HG03064 (cell line): ENCODE measurements around the gene CASS4.

Experiments used
- ATAC-seq: cut with Tn5 transposase; IDR thresholded peaks from one replicate; pipeline ENCODE4 v1.9.1; 2021; ENCODE audit warnings: low read depth; ENCODE audit not compliant: unreplicated experiment

The CASS4 gene

DNA sequence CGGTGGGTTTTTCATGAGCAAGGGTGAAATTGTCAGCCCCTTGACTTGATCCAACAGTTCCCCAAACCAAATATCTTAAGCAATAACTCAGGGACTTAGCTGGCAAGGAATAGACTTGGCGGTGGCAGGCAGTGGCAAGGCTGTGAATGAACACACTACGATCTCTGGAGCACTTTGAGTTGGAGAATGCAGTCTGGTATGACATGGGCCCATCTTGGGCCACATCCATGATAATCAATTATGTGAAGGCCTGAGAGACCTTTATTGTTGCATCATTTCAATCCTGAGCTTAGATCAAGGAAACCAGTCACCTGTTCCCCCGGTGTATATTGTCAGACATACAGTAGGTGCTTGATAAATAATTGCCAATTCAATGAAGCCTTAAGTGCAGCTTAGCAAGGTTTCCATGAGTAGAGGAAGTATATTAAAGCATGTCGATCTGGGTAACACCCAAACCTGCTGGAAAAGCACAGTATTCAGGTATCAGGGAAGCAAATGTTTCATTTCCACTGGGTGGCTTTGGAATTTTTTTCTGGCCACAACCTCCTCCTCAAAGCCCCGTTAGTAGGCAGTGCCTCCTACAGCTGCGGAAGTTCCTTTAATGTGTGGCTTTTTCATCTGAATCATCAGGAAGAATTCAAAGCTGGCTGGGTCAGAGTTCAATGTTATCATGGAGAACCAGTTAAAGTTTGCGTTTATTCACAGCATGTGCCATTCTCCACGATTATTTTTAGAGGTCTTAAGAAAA, 10.2 kb downstream of the CASS4 start:
- ATAC-seq, result no peak

DNA sequence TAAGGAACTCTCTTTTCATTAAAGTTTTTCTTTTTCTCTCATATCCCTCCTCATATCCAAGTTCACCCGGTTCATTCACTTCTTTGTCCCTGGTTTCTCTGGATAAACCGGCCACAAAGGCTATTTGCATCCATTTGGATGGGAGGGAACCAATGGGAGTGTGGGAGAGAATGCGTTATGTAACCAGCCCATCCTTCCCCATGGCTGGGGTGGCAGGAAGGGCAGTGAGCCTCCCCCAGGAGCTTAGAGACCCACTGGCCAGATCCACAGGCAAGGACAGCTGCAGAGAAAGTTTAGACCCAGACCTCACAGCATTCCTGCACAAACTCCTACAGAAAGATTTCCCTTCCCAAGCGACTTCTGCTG, 10.7 kb downstream of the CASS4 start:
- no peak for ATAC-seq

DNA sequence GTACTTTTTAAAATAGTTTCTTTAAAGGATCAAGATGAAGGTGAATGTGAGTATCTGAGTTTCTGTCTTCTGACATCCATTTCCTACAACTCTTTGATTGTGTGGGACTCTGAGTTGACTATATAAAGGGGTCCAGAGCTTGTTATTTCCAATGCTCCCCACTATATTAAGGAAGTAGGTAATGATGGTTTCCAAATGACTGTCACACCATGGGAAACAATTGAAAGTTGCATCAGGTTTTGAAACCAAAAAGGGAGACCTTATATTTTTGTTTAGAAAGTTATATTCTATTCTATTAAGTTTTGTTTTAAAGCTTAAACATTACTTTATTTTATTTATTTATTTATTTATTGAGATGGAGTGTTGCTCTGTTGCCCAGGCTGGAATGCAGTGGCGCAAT, 11.2 kb downstream of the CASS4 start:
- no peak for ATAC-seq

DNA sequence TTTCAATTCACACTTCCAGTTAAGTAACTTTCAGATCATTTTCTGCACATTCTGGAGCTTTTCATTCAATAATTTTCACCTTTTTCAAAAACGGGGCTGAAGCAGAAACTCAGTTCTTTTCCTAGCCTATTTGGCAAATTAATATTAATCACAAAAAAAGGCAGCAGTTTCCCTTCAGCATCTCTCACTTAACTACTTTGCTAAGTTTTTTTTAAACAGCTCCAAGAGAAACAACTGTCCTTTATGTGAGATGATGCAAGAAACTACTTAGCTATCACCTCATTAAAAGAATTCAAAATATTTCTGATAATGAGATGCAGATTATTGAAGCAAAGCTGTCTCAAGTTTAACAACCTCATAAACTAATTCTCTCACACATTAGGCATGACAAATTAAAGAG, 11.8 kb downstream of the CASS4 start:
- no peak for ATAC-seq

DNA sequence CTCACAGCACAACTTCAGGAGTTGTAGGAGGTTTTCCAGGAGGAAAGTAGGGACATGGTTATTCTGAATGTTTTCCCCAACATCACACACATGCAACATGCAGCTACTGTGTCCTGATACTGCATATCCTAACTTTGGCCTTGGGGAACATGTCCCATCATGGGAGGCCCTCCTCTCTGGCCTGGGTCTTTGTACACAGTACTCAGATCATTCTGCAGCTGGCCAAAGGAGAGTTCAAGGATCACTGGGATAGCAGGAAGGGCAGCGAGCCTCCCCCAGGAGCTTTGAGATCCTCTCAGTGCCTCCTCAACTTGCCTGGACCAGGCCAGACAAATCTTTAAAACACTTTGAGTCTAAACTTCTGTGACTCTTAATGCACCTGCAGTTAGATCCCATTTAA, 12.9 kb downstream of the CASS4 start:
- ATAC-seq, result no peak

DNA sequence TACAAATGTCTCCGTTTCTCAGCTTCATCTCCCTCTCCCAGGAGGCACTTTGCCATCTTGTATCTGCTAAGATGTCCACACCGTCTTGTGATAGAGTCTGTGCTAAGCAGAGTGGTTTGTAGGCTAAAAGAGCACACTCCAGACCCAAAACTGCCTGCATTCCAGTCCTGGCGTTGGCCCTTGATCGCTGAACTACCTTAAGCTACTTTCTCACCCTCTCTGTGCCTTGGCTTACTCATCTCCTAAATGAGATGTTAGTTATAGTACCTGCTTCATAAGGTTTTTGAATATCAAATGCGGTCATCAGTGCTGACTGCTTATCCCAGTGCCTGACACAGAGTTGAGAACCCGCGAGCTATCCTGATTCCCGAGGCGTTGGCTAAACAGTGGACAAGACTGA, 14.0 kb downstream of the CASS4 start:
- ATAC-seq, result no peak

DNA sequence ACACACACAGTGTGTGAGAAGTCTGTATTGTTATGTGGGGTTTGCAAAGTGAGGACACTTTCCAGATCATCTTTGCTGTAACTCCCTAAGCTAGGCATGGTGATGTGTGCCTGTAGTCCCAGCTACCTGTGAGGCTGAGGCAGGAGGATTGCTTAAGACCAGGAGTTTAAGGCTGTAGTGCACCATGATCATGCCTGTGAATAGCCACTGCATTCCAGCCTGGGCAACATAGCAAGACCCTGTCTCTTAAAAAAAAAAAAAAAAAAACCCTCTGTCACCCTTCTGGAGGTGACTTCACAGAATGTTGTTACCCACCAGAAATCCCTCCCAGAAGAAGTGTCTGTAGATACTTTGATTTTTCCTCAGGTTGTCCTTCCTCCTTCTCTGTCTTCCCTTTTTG, 14.9 kb downstream of the CASS4 start:
- ATAC-seq, result no peak

DNA sequence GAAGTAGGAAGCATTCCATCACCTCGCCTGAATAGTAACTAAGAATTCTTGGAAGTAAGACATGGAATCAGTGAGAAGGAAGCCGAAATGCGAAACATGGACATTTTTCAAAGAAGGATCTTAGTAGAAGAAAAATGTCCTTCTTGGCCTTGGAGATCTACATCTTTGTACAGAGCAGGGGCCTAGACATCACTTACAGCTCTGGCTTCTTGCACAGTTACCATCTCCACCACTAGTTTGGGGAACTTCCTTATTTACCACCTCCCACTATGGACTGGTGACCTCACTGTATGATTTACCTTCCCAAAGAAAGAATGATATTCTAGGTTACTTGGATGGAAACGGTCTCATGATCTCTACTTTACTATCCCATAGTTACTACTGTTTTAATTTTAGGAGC, 15.7 kb downstream of the CASS4 start:
- ATAC-seq, result no peak

DNA sequence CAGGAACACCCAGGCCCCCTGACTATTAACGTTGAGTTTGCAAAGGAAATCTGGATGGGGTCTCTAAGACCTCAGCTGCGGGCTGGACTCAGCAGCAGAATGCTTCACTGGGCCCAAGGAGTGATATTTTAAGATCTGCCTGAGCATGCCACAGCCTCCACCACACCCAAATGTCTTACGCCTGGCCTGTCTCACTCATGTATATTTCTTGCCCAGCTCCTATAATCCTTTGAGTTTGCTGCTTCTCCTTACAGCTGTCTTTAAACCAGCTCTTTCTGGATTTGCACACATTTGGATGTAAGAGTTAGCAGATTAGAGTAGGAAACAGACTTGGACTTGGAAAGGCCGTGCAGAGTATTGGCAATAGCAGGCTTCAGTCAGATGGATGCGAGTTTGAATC, 16.4 kb downstream of the CASS4 start:
- no peak for ATAC-seq

DNA sequence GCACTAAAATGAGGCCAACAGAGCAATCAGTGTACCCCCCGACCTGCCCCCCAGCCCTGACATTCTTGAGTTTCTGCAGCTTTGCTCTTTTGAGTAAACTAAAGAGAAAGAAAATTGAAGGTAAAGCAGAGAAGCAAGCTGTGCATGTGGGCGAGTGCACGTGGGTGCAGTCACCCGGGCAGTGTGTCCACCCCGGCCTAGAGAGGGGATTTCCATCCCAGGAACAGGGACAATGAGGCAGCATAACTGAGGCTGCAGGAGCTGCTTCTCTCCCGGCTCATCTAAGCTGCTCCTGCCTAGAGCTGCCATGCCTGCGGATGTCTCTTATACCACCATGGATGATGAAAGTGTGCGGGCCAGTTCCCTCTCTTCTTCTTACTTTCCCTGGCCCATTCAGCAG, 16.8 kb downstream of the CASS4 start:
- ATAC-seq, result no peak

DNA sequence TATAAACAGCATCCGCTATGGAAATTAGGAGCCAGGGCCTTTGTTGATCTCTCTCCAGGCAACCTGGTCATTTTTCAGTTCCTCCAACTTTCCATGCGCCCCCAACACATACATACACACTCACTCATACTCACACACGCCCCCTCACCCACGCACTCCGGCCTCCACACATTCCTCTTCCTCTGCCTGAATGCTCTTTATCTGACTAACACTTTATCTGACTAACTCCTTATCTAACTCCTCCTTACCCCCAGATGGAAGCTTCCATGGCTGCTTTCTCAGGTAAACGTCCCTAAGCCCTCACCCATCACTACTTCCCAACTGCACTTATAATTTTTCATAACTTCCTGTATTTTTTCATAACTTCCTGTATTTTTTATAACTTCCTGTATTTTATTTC, 17.4 kb downstream of the CASS4 start:
- ATAC-seq, result no peak

DNA sequence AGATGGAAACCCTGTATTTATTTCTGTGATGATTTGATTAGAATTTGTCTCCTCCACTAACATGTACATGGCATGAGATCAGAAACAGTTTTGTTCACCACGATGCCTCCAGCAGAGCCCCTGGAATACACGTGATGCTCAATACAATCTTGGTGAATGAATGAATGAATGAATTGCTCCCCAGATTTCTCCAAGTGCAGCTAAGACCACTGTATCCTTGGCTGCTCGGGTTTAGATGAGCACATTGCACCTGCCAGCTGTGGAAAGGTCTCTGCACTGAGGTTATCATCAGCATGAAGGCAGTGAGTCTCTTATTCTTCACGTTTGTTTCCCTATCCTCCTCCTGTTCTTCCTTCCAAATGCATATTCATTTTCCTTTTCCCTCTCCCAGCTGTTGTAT, 17.9 kb downstream of the CASS4 start:
- no peak for ATAC-seq

DNA sequence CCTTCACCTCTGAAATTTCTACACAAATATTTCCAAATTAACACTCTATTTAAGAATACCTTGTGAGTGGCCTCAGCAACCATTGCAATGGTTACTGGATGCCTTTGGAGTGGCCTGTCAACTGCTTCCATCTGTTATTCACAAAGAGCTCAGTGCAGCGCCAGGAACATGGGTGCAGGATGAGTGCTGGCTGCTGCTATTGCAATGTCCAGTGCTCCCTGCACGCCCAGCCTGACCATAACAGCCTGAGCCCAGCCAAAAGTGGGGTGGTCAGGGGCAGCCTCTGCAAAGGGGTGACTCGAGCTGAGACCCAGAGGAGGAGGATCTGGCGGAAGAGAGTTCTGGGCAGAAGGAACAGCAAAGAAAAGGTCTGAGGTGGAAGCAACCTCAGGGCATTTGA, 18.4 kb downstream of the CASS4 start:
- ATAC-seq, result no peak

DNA sequence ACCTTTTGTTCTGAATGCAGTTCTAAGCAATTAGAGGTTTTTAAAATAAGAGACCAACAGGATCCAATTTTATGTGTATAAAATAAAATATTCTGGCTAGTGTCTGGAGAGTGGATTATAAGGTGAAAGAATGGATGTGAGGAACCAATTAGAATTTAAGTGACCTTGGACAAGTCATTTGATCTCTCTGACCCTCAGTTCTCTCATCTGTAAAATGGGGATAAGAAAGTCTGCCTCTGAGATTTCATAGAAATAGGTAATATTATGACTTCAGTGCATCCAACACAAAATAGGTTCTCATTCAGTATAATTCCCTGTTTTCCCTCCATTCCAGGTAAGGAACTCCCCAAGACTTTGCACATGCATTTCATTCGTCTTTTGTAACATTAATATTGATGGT, 18.9 kb downstream of the CASS4 start:
- ATAC-seq, result no peak

DNA sequence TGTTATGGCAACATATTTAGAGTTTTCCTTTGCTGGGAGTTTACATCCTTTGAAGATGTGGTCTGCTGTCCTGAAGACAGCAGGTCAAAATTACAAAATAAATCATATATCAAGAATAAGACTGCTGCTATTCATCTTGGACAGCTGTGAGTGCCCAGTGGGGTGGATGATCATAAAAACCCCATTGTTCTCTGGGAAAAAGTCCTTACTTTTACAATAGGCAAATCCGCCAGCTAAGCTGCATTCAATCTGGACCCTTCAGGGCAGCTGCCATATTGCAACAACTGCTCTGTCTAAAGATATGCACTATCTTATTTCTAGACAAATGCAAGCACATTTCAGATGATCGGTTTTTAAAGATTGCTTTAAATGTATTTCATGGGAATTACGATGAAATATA, 19.4 kb downstream of the CASS4 start:
- ATAC-seq, result no peak

DNA sequence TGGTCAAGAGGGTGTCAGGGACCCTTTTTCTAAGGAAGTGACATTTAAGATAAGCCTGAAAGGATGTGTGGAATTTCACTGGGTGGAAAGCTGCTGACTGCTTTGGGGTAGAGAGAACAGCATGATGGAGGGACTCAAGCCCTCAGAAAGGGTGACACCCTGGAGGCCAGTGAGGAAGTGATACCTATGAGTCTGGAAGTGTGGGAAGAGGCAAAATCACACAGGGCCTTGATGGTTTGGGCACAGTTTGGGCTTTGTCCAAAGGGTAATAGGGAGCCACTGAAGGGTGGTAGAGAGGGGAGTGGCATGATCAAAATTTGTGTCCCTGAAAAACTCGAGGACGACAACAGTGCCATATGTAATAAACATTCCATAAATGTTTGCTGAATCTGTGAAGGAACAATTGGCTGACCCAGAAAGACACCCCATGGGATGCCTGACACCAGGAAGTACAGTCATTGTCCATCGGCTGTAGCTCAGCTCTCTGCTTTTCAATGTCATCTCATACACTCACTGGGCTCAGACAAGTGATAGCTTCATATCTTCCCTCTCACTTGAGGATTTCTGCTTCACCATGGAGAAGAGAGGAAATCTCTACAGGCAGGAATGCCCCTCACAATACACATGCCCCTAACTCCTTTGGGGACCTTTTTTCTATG, 21.3 kb downstream of the CASS4 start:
- no peak for ATAC-seq

DNA sequence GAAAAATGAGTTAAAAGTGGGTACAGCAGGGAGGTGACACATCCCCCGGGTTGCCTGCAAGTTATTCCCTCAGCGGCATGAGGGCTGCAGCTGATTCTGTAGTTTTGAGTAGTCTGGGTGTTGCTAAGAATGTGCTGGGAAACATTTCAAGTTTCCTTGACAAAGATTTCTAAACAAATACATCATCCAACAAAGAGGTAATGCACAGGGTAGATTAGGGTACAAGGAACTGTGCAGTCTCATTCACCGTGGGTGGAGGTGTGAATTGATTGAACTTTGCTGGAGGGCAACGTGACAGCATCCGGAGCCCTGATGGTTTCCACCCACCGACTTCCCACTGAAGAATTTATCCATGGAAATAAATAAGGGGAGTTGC, 21.8 kb downstream of the CASS4 start:
- no peak for ATAC-seq

DNA sequence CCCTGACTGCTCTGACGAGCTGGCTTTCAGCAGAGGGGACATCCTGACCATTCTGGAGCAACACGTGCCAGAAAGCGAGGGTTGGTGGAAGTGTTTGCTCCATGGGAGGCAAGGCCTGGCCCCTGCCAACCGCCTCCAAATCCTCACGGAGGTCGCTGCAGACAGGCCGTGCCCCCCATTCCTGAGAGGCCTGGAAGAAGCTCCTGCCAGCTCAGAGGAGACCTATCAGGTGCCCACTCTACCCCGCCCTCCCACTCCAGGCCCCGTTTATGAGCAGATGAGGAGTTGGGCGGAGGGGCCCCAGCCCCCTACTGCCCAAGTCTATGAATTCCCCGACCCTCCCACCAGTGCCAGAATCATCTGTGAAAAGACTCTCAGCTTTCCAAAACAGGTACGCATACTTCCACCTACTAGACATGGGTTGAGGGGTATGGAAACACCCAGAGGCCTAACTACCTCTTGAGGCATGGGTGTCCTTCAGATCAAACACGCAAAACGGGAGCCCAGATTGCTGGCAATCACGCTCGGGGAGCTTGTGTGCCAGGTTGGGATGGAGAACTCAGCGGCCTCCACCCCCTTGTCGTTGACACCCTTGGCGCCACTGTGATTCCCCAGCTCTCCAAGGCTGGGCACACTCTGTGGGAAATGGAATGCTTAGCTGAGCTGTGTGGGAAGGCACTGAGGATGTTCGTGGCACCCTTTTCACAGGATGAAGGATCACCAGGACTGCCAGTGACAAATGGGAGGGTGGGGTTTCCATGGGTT, 25.3 kb downstream of the CASS4 start:
- ATAC-seq, result no peak

DNA sequence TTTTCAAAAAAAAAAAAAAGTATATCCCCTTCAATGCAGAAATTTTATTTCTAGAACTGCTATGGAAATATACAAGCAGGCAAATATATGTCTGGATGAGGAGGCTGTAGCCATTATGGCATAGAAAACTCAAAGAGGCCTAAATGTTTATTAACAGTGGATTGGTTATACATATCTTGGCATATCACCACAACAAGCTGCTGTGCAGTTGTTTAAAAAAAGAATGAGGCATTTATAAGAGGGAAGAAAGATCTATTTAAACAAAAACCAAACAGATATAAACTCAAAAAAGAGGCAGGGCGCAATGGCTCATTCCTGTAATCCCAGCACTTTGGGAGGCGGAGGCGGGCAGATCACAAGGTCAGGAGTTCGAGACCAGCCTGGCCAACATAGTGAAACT, 26.2 kb downstream of the CASS4 start:
- no peak for ATAC-seq

DNA sequence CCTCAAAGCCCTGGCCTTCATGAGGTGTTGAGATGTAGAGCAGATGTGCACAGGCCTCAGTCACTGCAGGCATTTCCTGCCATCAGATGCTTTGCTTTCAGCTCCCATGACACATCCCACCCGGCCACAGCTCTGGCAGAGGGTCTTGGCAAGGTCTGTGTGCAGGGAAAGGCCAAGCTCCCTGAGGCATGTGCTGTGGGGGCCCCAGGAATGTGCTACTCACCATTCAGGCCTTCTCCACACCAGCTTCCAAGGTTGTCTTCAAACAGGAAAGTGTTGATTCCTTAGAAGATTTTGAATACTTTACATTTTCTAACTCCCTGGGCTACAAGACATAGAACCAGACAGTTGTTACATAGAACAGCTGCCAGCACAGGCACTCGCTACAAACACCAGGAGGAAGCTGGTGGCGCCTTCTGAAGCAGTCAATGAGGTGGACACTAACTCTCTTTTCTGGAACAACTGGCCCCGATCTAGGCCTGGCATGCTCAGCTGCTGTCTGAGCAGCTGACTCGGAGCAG, 27.8 kb downstream of the CASS4 start:
- no peak for ATAC-seq

DNA sequence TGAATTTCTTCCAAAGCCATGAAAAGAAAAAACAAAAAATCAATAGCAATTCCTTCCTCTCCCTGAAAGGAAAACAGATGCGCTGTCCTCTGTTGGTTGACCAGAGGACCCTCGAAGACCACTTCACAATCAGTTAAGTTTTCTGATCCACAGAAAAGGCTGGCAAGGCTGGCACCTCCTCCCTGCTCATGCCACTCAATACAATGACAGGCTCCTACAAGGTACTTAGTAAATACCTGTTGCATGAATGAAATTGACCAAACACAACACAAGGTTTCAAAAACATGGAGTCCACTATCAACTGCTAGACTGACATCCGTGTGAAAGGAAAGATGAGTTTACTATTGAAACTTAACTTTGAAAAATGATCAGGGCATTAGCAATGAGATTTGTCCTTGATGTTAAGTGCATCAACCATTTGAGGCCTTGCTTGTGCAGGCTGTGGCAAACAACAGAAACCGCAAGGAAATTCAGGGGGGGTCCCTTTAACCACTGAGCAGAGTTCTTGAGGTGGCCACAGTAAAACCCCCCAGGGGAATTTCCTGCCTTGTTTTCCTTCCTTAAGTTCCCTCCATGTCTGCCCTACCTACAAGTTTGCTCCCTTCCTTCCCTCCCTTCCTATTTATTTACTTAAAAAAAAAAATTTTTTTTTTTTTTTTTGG, 28.4 kb downstream of the CASS4 start:
- ATAC-seq, result no peak
